DND-41 (cell line): ENCODE measurements around the gene MRPL54.

Source experiments
- EZH2 ChIP-seq: IDR thresholded peaks from 3 replicates; pipeline ENCODE4 v1.6.1; 2012; ENCODE audit warnings: borderline replicate concordance, low read depth, mild to moderate bottlenecking, moderate library complexity, low read length, inconsistent platforms; ENCODE audit not compliant: severe bottlenecking
- TF ChIP-seq, protein P1 (sequence below): IDR thresholded peaks from 2 replicates; pipeline ENCODE4 v1.5.1; 2012; ENCODE audit warnings: borderline replicate concordance, low read length, moderate library complexity, mild to moderate bottlenecking; ENCODE audit not compliant: poor library complexity, severe bottlenecking; ENCODE audit errors: extremely low read depth

DNA sequence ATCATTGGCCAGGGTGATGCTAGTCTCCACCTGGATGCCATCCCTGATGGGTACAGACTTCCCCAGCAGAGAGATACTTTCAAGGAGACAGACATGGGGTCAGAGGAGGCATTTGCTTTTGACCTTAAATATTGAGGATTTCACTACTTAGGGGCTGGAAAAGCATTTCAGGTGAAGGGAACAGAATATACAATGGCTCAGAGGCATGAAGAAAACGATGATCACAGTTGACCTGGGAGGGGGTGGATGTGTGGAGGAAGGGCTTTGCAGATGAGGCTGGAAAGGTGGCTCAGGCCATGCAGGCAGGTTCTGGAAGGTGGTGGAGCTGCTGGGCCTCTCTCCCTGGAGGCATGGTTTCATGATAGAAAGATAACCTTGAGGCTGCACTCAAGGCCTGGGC is 19.8 kb downstream of the MRPL54 start:
- no peak for TF ChIP-seq EZH2
- TF ChIP-seq, protein P1, sequence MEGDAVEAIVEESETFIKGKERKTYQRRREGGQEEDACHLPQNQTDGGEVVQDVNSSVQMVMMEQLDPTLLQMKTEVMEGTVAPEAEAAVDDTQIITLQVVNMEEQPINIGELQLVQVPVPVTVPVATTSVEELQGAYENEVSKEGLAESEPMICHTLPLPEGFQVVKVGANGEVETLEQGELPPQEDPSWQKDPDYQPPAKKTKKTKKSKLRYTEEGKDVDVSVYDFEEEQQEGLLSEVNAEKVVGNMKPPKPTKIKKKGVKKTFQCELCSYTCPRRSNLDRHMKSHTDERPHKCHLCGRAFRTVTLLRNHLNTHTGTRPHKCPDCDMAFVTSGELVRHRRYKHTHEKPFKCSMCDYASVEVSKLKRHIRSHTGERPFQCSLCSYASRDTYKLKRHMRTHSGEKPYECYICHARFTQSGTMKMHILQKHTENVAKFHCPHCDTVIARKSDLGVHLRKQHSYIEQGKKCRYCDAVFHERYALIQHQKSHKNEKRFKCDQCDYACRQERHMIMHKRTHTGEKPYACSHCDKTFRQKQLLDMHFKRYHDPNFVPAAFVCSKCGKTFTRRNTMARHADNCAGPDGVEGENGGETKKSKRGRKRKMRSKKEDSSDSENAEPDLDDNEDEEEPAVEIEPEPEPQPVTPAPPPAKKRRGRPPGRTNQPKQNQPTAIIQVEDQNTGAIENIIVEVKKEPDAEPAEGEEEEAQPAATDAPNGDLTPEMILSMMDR, result no peak
